AG09309 (cell line): ENCODE results near the gene VIPR2.

Experiments used
- DNase-seq: peaks from one replicate; pipeline ENCODE4 v3.0.0-alpha.2; 2010; ENCODE audit warnings: low read depth
- H3K4me3 ChIP-seq: 2 replicates; pipeline ENCODE4 v1.5.1; 2011; ENCODE audit warnings: mild to moderate bottlenecking, low read depth, low read length, moderate library complexity; ENCODE audit not compliant: control insufficient read depth
- CTCF ChIP-seq: IDR thresholded peaks from 2 replicates; pipeline ENCODE4 v1.5.1; 2011; ENCODE audit warnings: mild to moderate bottlenecking, low read depth, low read length, inconsistent platforms; ENCODE audit not compliant: insufficient read depth, control insufficient read depth; ENCODE audit errors: missing control alignments

Gene VIPR2

GRCh38 chr7:159064121-159064815, 80.4 kb downstream of the VIPR2 start:
- H3K4me3 ChIP-seq = no peak overlapping the region
- no peak for TF ChIP-seq CTCF
- DNase-seq = no peak

- DNase-seq = no peak
- TF ChIP-seq CTCF = no peak
- no peak overlapping the region for H3K4me3 ChIP-seq
Measured at GRCh38 chr7:159063046-159063840, 81.4 kb downstream of the VIPR2 start.

- TF ChIP-seq CTCF = no peak
Measured at GRCh38 chr7:159062569-159062968, 82.1 kb downstream of the VIPR2 start.

GRCh38 chr7:159061674-159062212, 82.9 kb downstream of the VIPR2 start:
- H3K4me3 ChIP-seq = no peak overlapping the region
- TF ChIP-seq CTCF = no peak
- no peak for DNase-seq

More at GRCh38 chr7:159062569-159062968, 82.1 kb downstream of the VIPR2 start:
- H3K4me3 ChIP-seq = no peak overlapping the region
- no peak for DNase-seq

- DNase-seq = no peak
- TF ChIP-seq CTCF = no peak
- no peak overlapping the region for H3K4me3 ChIP-seq
Measured at GRCh38 chr7:159061209-159061608, 83.5 kb downstream of the VIPR2 start.

GRCh38 chr7:159060440-159060839, 84.2 kb downstream of the VIPR2 start:
- no peak for DNase-seq
- TF ChIP-seq CTCF = no peak
- H3K4me3 ChIP-seq = no peak overlapping the region
